HepG2 (cell line): ENCODE data around the gene APC2. TPM values are rescaled to one million over a fixed set of nuclear protein-coding genes. Genes with fewer than 3 reads are reported as not detected.

Experiments
- ATAC-seq: fragments of 200-7000 bp; cut with Tn5 transposase; 3 replicates; pipeline ENCODE4 v1.9.1; 2020; ENCODE audit warnings: mild to moderate bottlenecking, moderate library complexity
- BruUV-seq: library from RNA; stranded (reverse); fragments of 400-500 nt; replicated peaks from 2 replicates; lab custom pipeline; 2021; lab: Mats Ljungman, UMichigan
- CTCF ChIA-PET: fragments of 300-600 bp; formaldehyde crosslinking; extraction: SDS; loops from one replicate; lab custom pipeline; 2021; ENCODE audit warnings: low total read pairs, inconsistent platforms, low intra/inter-chr PET ratio; lab: Yijun Ruan, JAX
- POLR2A ChIA-PET: fragments of 350-600 bp; sonication (Branson Sonifier 250); formaldehyde crosslinking; loops from one replicate; lab custom pipeline; 2020; ENCODE audit warnings: antibody characterized with exemption, inconsistent platforms; lab: Yijun Ruan, JAX
- DNase-seq: peaks from one replicate; pipeline ENCODE4 v3.0.0-alpha.2; 2015; ENCODE audit warnings: low spot score
- FAIRE-seq: peaks from 3 replicates; lab custom pipeline; 2011; peaks lifted over from hg19 to GRCh38; lab: Jason Lieb, UNC
- H2AFZ ChIP-seq: one replicate; pipeline ENCODE4 v1.6.1; 2011; ENCODE audit warnings: low read length, inconsistent platforms
- H3K27ac ChIP-seq: fragments of 300-600 bp; 3 replicates; pipeline ENCODE4 v1.8.0; 2011; ENCODE audit warnings: mixed run types, mild to moderate bottlenecking, mixed read lengths, low read length, inconsistent platforms; ENCODE audit not compliant: insufficient read depth; ENCODE audit errors: extremely low read length
- H3K27me3 ChIP-seq, 2 experiments: fragments of 200-600 bp in 1 of 2; 2 replicates in 1 of 2; 3 replicates in 1 of 2; pipeline versions ENCODE4 v1.6.0 to v1.8.0; 2011; ENCODE audit warnings: low read length in 2 of 2, mild to moderate bottlenecking in 2 of 2, moderate library complexity in 2 of 2, inconsistent platforms in 1 of 2; ENCODE audit not compliant: insufficient read depth in 2 of 2, control insufficient read depth in 1 of 2
- H3K36me3 ChIP-seq, 2 experiments: fragments of 200-600 bp in 1 of 2; replicated peaks in 1 of 2; 2 replicates in 1 of 2; 3 replicates in 1 of 2; pipeline versions ENCODE4 v1.5.1 to v1.8.0; 2011; ENCODE audit warnings: low read length in 2 of 2, inconsistent platforms in 1 of 2; ENCODE audit not compliant: insufficient read depth in 2 of 2, control insufficient read depth in 1 of 2
- H3K4me1 ChIP-seq: 2 replicates; pipeline ENCODE4 v1.5.1; 2012; ENCODE audit warnings: low read length, inconsistent platforms; ENCODE audit not compliant: insufficient read depth
- H3K4me2 ChIP-seq: 2 replicates; pipeline ENCODE4 v1.6.0; 2011; ENCODE audit warnings: low read depth, low read length, inconsistent platforms
- H3K4me3 ChIP-seq, 3 experiments: fragments of 200-600 bp in 1 of 3; sonication (generic), shearing (Covaris generic) in 1 of 3; replicated peaks in 1 of 3; 2 replicates each; pipeline ENCODE4 v1.5.1; 2011 to 2016; ENCODE audit warnings: low read length in 3 of 3, inconsistent platforms in 2 of 3, low read depth in 2 of 3, mild to moderate bottlenecking in 2 of 3, control low read depth in 1 of 3, mixed read lengths in 1 of 3; ENCODE audit not compliant: insufficient read depth in 1 of 3
- H3K79me2 ChIP-seq: one replicate; pipeline ENCODE4 v1.6.1; 2011; ENCODE audit warnings: low read length, inconsistent platforms; ENCODE audit not compliant: insufficient read depth
- H3K9ac ChIP-seq: 2 replicates; pipeline ENCODE4 v1.6.0; 2011; ENCODE audit warnings: mild to moderate bottlenecking, low read depth, low read length, inconsistent platforms; ENCODE audit not compliant: insufficient read depth
- H3K9me3 ChIP-seq: 2 replicates; pipeline ENCODE4 v1.5.1; 2012; ENCODE audit warnings: mild to moderate bottlenecking, low read length
- H4K20me1 ChIP-seq: 2 replicates; pipeline ENCODE4 v1.6.0; 2011; ENCODE audit warnings: inconsistent platforms, mild to moderate bottlenecking, low read length, moderate library complexity; ENCODE audit not compliant: insufficient read depth
- CTCF ChIP-seq: sonication (generic); formaldehyde crosslinking; IDR thresholded peaks from 2 replicates; pipeline ENCODE4 v1.5.0; 2020; ENCODE audit warnings: mild to moderate bottlenecking, missing genetic modification reagents, moderate library complexity
- FUBP1 ChIP-seq: sonication (generic); formaldehyde crosslinking; IDR thresholded peaks from 2 replicates; pipeline ENCODE4 v1.5.1; 2020; ENCODE audit warnings: missing genetic modification reagents, mild to moderate bottlenecking, borderline replicate concordance
- GATA4 ChIP-seq: sonication (generic); IDR thresholded peaks from 2 replicates; pipeline ENCODE4 v1.6.1; 2016; ENCODE audit warnings: antibody characterized with exemption, low read depth, borderline replicate concordance
- HNF4G ChIP-seq, 2 experiments: sonication (generic) in 1 of 2; formaldehyde crosslinking in 1 of 2; IDR thresholded peaks; 2 replicates each; pipeline versions ENCODE4 v1.4.0 to v1.6.1; 2011 to 2020; ENCODE audit warnings: borderline replicate concordance in 2 of 2, low read depth in 2 of 2, mild to moderate bottlenecking in 2 of 2, low read length in 1 of 2, missing genetic modification reagents in 1 of 2, moderate library complexity in 1 of 2
- HOXA3 ChIP-seq: sonication (generic); formaldehyde crosslinking; IDR thresholded peaks from 2 replicates; pipeline ENCODE4 v1.5.0; 2020; ENCODE audit warnings: missing genetic modification reagents
- IRX3 ChIP-seq: sonication (generic); formaldehyde crosslinking; IDR thresholded peaks from 2 replicates; pipeline ENCODE4 v1.8.1; 2023; ENCODE audit warnings: mild to moderate bottlenecking, low read depth, missing genetic modification reagents, borderline replicate concordance
- MAX ChIP-seq: IDR thresholded peaks from 2 replicates; pipeline ENCODE4 v1.6.1; 2012; ENCODE audit warnings: inconsistent platforms
- MEIS2 ChIP-seq: sonication (generic); formaldehyde crosslinking; IDR thresholded peaks from 2 replicates; pipeline ENCODE4 v1.9.0; 2021; ENCODE audit warnings: mild to moderate bottlenecking, missing genetic modification reagents
- PAF1 ChIP-seq: IDR thresholded peaks from 2 replicates; pipeline ENCODE4 v1.6.1; 2016; ENCODE audit warnings: missing genetic modification reagents, missing compliant biosample characterization
- RAD21 ChIP-seq: fragments of 450-650 bp; formaldehyde crosslinking; IDR thresholded peaks from 2 replicates; pipeline ENCODE4 v1.5.0; 2020; ENCODE audit warnings: mild to moderate bottlenecking
- REPIN1 ChIP-seq: sonication (generic); formaldehyde crosslinking; IDR thresholded peaks from 2 replicates; pipeline ENCODE4 v1.8.0; 2022; ENCODE audit warnings: missing genetic modification reagents, low read depth, mild to moderate bottlenecking, borderline replicate concordance
- RFX1 ChIP-seq: fragments of 450-650 bp; IDR thresholded peaks from 2 replicates; pipeline ENCODE4 v1.6.1; 2017
- SNAPC5 ChIP-seq: sonication (generic); formaldehyde crosslinking; IDR thresholded peaks from 2 replicates; pipeline ENCODE4 v1.8.1; 2023; ENCODE audit warnings: mild to moderate bottlenecking, missing genetic modification reagents, borderline replicate concordance
- TFDP1 ChIP-seq: IDR thresholded peaks from 2 replicates; pipeline ENCODE4 v1.6.1; 2016; ENCODE audit warnings: missing compliant biosample characterization, missing genetic modification reagents, borderline replicate concordance
- YY1 ChIP-seq: IDR thresholded peaks from 2 replicates; pipeline ENCODE4 v1.6.1; 2011; ENCODE audit warnings: low read length, low read depth, moderate library complexity, mild to moderate bottlenecking; ENCODE audit not compliant: insufficient read depth, insufficient replicate concordance
- ZNF263 ChIP-seq: sonication (generic); formaldehyde crosslinking; IDR thresholded peaks from 2 replicates; pipeline ENCODE4 v1.4.0; 2020; ENCODE audit warnings: missing genetic modification reagents
- ZNF264 ChIP-seq: sonication (generic); formaldehyde crosslinking; IDR thresholded peaks from 2 replicates; pipeline ENCODE4 v1.4.0; 2020; ENCODE audit warnings: missing genetic modification reagents
- ZNF468 ChIP-seq: sonication (generic); formaldehyde crosslinking; IDR thresholded peaks from 2 replicates; pipeline ENCODE4 v1.8.0; 2022; ENCODE audit warnings: mild to moderate bottlenecking, moderate library complexity, missing genetic modification reagents
- ZNF605 ChIP-seq: sonication (generic); formaldehyde crosslinking; IDR thresholded peaks from 2 replicates; pipeline ENCODE4 v1.8.0; 2022; ENCODE audit warnings: mild to moderate bottlenecking, missing genetic modification reagents
- ZNF790 ChIP-seq: sonication (generic); formaldehyde crosslinking; IDR thresholded peaks from 2 replicates; pipeline ENCODE4 v1.8.0; 2022; ENCODE audit warnings: missing genetic modification reagents, mild to moderate bottlenecking, borderline replicate concordance
- ZNF841 ChIP-seq: sonication (generic); formaldehyde crosslinking; IDR thresholded peaks from 2 replicates; pipeline ENCODE4 v1.8.1; 2023; ENCODE audit warnings: missing genetic modification reagents, borderline replicate concordance
- WGBS: methylation state at CpG from one replicate; pipeline ENCODE4 v1.1.6; 2017; ENCODE audit warnings: low lambda C conversion rate; 5-methylcytosine and 5-hydroxymethylcytosine counted together
- in situ Hi-C: cut with HindIII; loops from 2 replicates; pipeline ENCODE4 v1.10.0; 2017; ENCODE audit warnings: low pct_unique_long_range_greater_than_20kb; ENCODE audit not compliant: extremely low pct_ligation_motif_present
- intact Hi-C: fragments of 100-400 bp; cut with micrococcal nuclease; formaldehyde crosslinking; loops from one replicate; pipeline ENCODE4 v1.10.0; 2022; ENCODE audit not compliant: unreplicated experiment
- polyA plus RNA-seq, 8 experiments: library from polyadenylated mRNA; depleted of rRNA in 3 of 8; stranded (reverse) in 7 of 8; unstranded in 1 of 8; fragments of >200 nt; fragmentation: Illumina TruSeq in 4 of 8; extraction: Trizol in 4 of 8; gene quantifications; 2 replicates each; pipeline versions ENCODE4 v1.2.1 to v1.2.3, GENCODE V29; 2011 to 2016; ENCODE audit warnings: low read depth in 4 of 8, missing spikeins in 1 of 8, mixed read lengths in 1 of 8; ENCODE audit not compliant: insufficient read depth in 1 of 8
- total RNA-seq, 5 experiments: library from RNA; depleted of rRNA; stranded (reverse); fragments of >200 nt; fragmentation: Illumina TruSeq; extraction: Trizol; gene quantifications; 2 replicates each; pipeline ENCODE4 v1.2.3, GENCODE V29; 2016; ENCODE audit warnings: low read depth in 1 of 5

Gene APC2
- total and polyA plus RNA-seq, 2 of the 13 experiments (the other 11 are each of a cell fraction or from before 2014, with no cell fraction given): 0.08 to 0.22 TPM

GRCh38 chr19:1461862-1462261 lies 11.9 kb downstream of the APC2 start:
- peak; percentile 49 for DNase-seq
- no peaks in the 10 kb centered on the region for H3K36me3 ChIP-seq
- CTCF ChIA-PET: no interaction called here
- intact Hi-C loops: no loop called here
- H3K27ac ChIP-seq: no peak overlapping the region
- H3K79me2 ChIP-seq: no peaks in the 10 kb centered on the region
- no TSS peak for BruUV-seq
- in situ Hi-C loops: no loop called here
- WGBS: 8% methylated on average over 2 of the region's 24 CpGs
- no peak overlapping the region for H3K4me2 ChIP-seq
- no peak overlapping the region for H2AFZ ChIP-seq
- POLR2A ChIA-PET: no interaction called here
- H4K20me1 ChIP-seq: peaks cover 5% of the 10 kb centered on the region; the same call in 1 of the 2 replicates
- H3K4me1 ChIP-seq: peaks cover 15% of the 10 kb centered on the region
- peaks cover 0 to 15% of the 10 kb centered on the region in 2 experiments; a peak in 4 of 5 replicates for H3K27me3 ChIP-seq
- H3K9me3 ChIP-seq: no peaks in the 10 kb centered on the region
- FAIRE-seq: no peak
- H3K4me3 ChIP-seq: no peak overlapping the region
- H3K9ac ChIP-seq: no peak overlapping the region
- peak; percentile 73 for ATAC-seq
- TF ChIP-seq ZNF790 (CRISPR knock-in tag): no peak
- TF ChIP-seq YY1: peak; percentile 58
- peak; percentile 48 for TF ChIP-seq MAX
- TF ChIP-seq TFDP1 (CRISPR knock-in tag): peak; percentile 42; the same call in 1 of the 2 replicates
- TF ChIP-seq REPIN1 (CRISPR knock-in tag): no peak
- no peak for TF ChIP-seq HNF4G (IDR thresholded peaks at IDR 0.05; ENCODE audit: borderline replicate concordance, low read depth, low read length)
- no peak for TF ChIP-seq HNF4G (CRISPR knock-in tag; IDR thresholded peaks at IDR 0.05; ENCODE audit: borderline replicate concordance, low read depth)
- no peak for TF ChIP-seq MEIS2
- no peak for TF ChIP-seq ZNF841 (CRISPR knock-in tag)
- TF ChIP-seq ZNF264 (CRISPR knock-in tag): peak; percentile 90; the same call in 1 of the 2 replicates
- peak; percentile 17; the same call in 1 of the 2 replicates for TF ChIP-seq CTCF (CRISPR knock-in tag)
- no peak for TF ChIP-seq FUBP1
- no peak for TF ChIP-seq ZNF263 (CRISPR knock-in tag)
- TF ChIP-seq PAF1 (CRISPR knock-in tag): no peak
- peak; percentile 62 for TF ChIP-seq HOXA3 (CRISPR knock-in tag)
- no peak for TF ChIP-seq ZNF605 (CRISPR knock-in tag)
- TF ChIP-seq SNAPC5 (CRISPR knock-in tag): no peak
- TF ChIP-seq GATA4: no peak
- TF ChIP-seq ZNF468: no peak
- TF ChIP-seq IRX3: no peak
- TF ChIP-seq RAD21 (CRISPR knock-in tag): no peak
- no peak for TF ChIP-seq RFX1
